K562 (cell line): ENCODE results near the gene NECTIN2. TPM values are rescaled to one million over a fixed set of nuclear protein-coding genes. Genes with fewer than 3 reads are reported as not detected.
"Not testable (repeated sequence)": the region's sequence is repeated elsewhere in the genome, so short reads cannot be mapped to it uniquely, and the experiment has no call there.

Experiments used
- EP400 ChIP-seq: fragments of 450-650 bp; IDR thresholded peaks from 2 replicates; pipeline ENCODE4 v1.6.1; 2017; ENCODE audit warnings: antibody characterized with exemption, mild to moderate bottlenecking, moderate library complexity
- FOXK1 ChIP-seq: sonication (generic); formaldehyde crosslinking; IDR thresholded peaks from 2 replicates; pipeline ENCODE4 v1.8.0; 2022; ENCODE audit warnings: missing genetic modification reagents, mild to moderate bottlenecking, borderline replicate concordance
- GATAD2A ChIP-seq: fragments of 450-650 bp; IDR thresholded peaks from 2 replicates; pipeline ENCODE4 v1.6.1; 2017
- HLTF ChIP-seq: fragments of 450-650 bp; IDR thresholded peaks from 2 replicates; pipeline ENCODE4 v1.6.1; 2016
- KDM5B ChIP-seq: fragments of 200-600 bp; sonication (generic); IDR thresholded peaks from 2 replicates; pipeline ENCODE4 v1.6.1; 2012; ENCODE audit warnings: low read depth, mild to moderate bottlenecking, moderate library complexity, low read length, control low read depth, inconsistent platforms; ENCODE audit not compliant: insufficient replicate concordance
- KLF13 ChIP-seq: fragments of 450-650 bp; IDR thresholded peaks from 2 replicates; pipeline ENCODE4 v1.6.1; 2016; ENCODE audit warnings: missing genetic modification characterization, low read depth, mild to moderate bottlenecking, missing compliant biosample characterization, moderate library complexity, borderline replicate concordance
- L3MBTL2 ChIP-seq: fragments of 450-650 bp; IDR thresholded peaks from 2 replicates; pipeline ENCODE4 v1.6.1; 2016; ENCODE audit warnings: mild to moderate bottlenecking, moderate library complexity
- MTA1 ChIP-seq: fragments of 450-650 bp; IDR thresholded peaks from 2 replicates; pipeline ENCODE4 v1.6.1; 2017; ENCODE audit warnings: borderline replicate concordance
- MTA3 ChIP-seq: fragments of 450-650 bp; formaldehyde crosslinking; IDR thresholded peaks from 2 replicates; pipeline ENCODE4 v1.6.1; 2017; ENCODE audit warnings: mild to moderate bottlenecking, borderline replicate concordance
- MYC ChIP-seq, 2 experiments: fragments of 250-450 bp in 1 of 2; sonication (Bioruptor Pico) in 1 of 2; IDR thresholded peaks; 2 replicates each; pipeline versions ENCODE4 v1.5.1 to v1.6.1; 2012 to 2021; ENCODE audit warnings: low read depth in 2 of 2, borderline replicate concordance in 1 of 2, improper control_type of control experiment in 1 of 2, low read length in 1 of 2, mild to moderate bottlenecking in 1 of 2, moderate library complexity in 1 of 2
- NRF1 ChIP-seq, 2 experiments: fragments of 450-650 bp; IDR thresholded peaks in 1 of 2; conservative IDR thresholded peaks in 1 of 2; 2 replicates each; pipeline ENCODE4 v1.6.1; 2014; ENCODE audit warnings: mild to moderate bottlenecking in 2 of 2
- POLR2A ChIP-seq: fragments of 450-650 bp; conservative IDR thresholded peaks from 2 replicates; pipeline ENCODE4 v1.6.1; 2016
- POLR2B ChIP-seq: fragments of 450-650 bp; IDR thresholded peaks from 2 replicates; pipeline ENCODE4 v1.6.1; 2018; ENCODE audit warnings: low read depth; ENCODE audit not compliant: partially characterized antibody
- RB1 ChIP-seq: fragments of 450-650 bp; IDR thresholded peaks from 2 replicates; pipeline ENCODE4 v1.6.1; 2017; ENCODE audit warnings: low read depth, mild to moderate bottlenecking
- RBM25 ChIP-seq: fragments of 200-400 bp; formaldehyde crosslinking; IDR thresholded peaks from 2 replicates; pipeline ENCODE4 v1.6.1; 2018; ENCODE audit warnings: low read length, low read depth, moderate library complexity; ENCODE audit not compliant: severe bottlenecking
- SREBF2 ChIP-seq: sonication (generic); formaldehyde crosslinking; IDR thresholded peaks from 2 replicates; pipeline ENCODE4 v1.4.0; 2020; ENCODE audit warnings: mild to moderate bottlenecking, missing genetic modification reagents
- TBP ChIP-seq: optimal IDR thresholded peaks from 2 replicates; pipeline ENCODE3; 2011; ENCODE audit warnings: low read depth, low read length, improper control_type of control experiment
- TRIM28 ChIP-seq: fragments of 450-650 bp; IDR thresholded peaks from 2 replicates; pipeline ENCODE4 v1.6.1; 2017
- ZBTB7A ChIP-seq: IDR thresholded peaks from 2 replicates; pipeline ENCODE4 v1.6.1; 2011; ENCODE audit warnings: low read depth, mild to moderate bottlenecking, low read length, moderate library complexity, borderline replicate concordance; ENCODE audit not compliant: control insufficient read depth
- polyA plus RNA-seq, 8 experiments: library from polyadenylated mRNA; depleted of rRNA in 4 of 8; stranded (reverse) in 5 of 8; unstranded in 3 of 8; fragments of >200 nt; fragmentation: Nextera tagmentation in 2 of 8; fragmentation: Illumina TruSeq in 1 of 8; extraction: Ambion mirVana in 2 of 8; extraction: Trizol in 1 of 8; gene quantifications; 2 replicates each; pipeline versions ENCODE4 v1.2.1 to v1.2.3, GENCODE V29; 2011 to 2014; ENCODE audit warnings: inconsistent platforms in 1 of 8, missing spikeins in 1 of 8
- total RNA-seq, 7 experiments: library from RNA; depleted of rRNA in 6 of 7; stranded (reverse); fragments of >200 nt in 6 of 7; fragmentation: Illumina TruSeq in 2 of 7; extraction: Trizol in 2 of 7; gene quantifications; 2 replicates each; pipeline versions ENCODE4 v1.2.1 to v1.2.3, GENCODE V29; 2011 to 2021; ENCODE audit warnings: low replicate concordance in 1 of 7
- TF ChIP-seq, protein P1 (sequence below): IDR thresholded peaks from 2 replicates; pipeline ENCODE4 v1.6.1; 2014; ENCODE audit warnings: antibody characterized with exemption
- TF ChIP-seq, protein P2 (sequence below), 2 experiments: fragments of 450-650 bp; conservative IDR thresholded peaks; 2 replicates each; pipeline ENCODE4 v1.6.1; 2017; ENCODE audit warnings: mild to moderate bottlenecking in 2 of 2, moderate library complexity in 2 of 2
- TF ChIP-seq, protein P3 (sequence below): fragments of 450-650 bp; IDR thresholded peaks from 2 replicates; pipeline ENCODE4 v1.6.1; 2016
- TF ChIP-seq, protein P4 (sequence below): fragments of 450-650 bp; IDR thresholded peaks from 2 replicates; pipeline ENCODE4 v1.6.1; 2016; ENCODE audit warnings: antibody characterized with exemption

The NECTIN2 gene
- total and polyA plus RNA-seq, 9 of the 15 experiments (the other 6 are each of a cell fraction or from before 2014, with no cell fraction given), result 3.9 to 94.9 (median 34.9) TPM

DNA sequence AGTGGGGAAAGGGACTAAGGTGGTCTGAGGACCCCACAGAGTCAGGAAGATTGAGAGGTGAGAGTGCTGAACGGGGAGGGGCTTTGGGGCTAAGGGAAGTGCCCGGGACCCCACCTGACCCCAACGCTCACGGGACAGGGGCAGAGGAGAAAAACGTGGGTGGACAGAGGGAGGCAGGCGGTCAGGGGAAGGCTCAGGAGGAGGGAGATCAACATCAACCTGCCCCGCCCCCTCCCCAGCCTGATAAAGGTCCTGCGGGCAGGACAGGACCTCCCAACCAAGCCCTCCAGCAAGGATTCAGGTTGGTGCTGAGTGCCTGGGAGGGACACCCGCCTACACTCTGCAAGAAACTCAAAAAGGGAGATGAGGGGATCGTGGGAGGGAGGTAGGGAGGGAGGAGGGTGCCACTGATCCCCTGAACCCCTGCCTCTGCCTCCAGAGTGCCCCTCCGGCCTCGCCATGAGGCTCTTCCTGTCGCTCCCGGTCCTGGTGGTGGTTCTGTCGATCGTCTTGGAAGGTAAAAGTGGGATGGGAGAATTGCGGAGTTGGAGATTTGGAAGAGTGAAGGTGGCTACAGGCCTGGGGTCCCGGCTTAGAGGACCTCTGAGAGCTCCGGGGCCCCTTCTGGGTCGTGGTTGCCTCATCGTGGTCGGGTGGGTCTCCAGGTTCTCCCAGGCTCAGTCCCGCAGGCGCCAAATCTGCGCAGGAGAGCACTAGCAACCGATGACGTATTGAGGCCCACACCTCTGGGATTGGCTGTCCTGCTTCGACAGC is 68.5 kb downstream of the NECTIN2 start, which contains the start of gene APOC1 (continued):
- TF ChIP-seq, protein P1, sequence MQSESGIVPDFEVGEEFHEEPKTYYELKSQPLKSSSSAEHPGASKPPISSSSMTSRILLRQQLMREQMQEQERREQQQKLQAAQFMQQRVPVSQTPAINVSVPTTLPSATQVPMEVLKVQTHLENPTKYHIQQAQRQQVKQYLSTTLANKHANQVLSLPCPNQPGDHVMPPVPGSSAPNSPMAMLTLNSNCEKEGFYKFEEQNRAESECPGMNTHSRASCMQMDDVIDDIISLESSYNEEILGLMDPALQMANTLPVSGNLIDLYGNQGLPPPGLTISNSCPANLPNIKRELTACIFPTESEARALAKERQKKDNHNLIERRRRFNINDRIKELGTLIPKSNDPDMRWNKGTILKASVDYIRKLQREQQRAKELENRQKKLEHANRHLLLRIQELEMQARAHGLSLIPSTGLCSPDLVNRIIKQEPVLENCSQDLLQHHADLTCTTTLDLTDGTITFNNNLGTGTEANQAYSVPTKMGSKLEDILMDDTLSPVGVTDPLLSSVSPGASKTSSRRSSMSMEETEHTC, result peak; percentile 14; the same call in 1 of the 2 replicates
- peak; percentile 80; the same call in 1 of the 2 replicates for TF ChIP-seq ZBTB7A
- TF ChIP-seq, protein P2, sequence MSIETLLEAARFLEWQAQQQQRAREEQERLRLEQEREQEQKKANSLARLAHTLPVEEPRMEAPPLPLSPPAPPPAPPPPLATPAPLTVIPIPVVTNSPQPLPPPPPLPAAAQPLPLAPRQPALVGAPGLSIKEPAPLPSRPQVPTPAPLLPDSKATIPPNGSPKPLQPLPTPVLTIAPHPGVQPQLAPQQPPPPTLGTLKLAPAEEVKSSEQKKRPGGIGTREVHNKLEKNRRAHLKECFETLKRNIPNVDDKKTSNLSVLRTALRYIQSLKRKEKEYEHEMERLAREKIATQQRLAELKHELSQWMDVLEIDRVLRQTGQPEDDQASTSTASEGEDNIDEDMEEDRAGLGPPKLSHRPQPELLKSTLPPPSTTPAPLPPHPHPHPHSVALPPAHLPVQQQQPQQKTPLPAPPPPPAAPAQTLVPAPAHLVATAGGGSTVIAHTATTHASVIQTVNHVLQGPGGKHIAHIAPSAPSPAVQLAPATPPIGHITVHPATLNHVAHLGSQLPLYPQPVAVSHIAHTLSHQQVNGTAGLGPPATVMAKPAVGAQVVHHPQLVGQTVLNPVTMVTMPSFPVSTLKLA (conservative IDR thresholded peaks at IDR 0.05), result peak; percentile 20 to 50
- TF ChIP-seq KDM5B, result peak; percentile 87
- TF ChIP-seq, protein P3, sequence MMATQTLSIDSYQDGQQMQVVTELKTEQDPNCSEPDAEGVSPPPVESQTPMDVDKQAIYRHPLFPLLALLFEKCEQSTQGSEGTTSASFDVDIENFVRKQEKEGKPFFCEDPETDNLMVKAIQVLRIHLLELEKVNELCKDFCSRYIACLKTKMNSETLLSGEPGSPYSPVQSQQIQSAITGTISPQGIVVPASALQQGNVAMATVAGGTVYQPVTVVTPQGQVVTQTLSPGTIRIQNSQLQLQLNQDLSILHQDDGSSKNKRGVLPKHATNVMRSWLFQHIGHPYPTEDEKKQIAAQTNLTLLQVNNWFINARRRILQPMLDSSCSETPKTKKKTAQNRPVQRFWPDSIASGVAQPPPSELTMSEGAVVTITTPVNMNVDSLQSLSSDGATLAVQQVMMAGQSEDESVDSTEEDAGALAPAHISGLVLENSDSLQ, result peak; percentile 49
- TF ChIP-seq GATAD2A, result peak; percentile 85
- TF ChIP-seq KLF13 (tag), result peak; percentile 59; the same call in 1 of the 2 replicates
- TF ChIP-seq L3MBTL2, result peak; percentile 67
- TF ChIP-seq, protein P4, sequence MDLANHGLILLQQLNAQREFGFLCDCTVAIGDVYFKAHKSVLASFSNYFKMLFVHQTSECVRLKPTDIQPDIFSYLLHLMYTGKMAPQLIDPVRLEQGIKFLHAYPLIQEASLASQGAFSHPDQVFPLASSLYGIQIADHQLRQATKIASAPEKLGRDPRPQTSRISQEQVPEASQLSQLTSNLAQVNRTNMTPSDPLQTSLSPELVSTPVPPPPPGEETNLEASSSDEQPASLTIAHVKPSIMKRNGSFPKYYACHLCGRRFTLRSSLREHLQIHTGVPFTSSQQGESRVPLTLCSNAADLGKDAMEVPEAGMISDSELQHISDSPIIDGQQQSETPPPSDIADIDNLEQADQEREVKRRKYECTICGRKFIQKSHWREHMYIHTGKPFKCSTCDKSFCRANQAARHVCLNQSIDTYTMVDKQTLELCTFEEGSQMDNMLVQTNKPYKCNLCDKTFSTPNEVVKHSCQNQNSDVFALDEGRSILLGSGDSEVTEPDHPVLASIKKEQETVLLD, result 0 out of 2 replicates have a peak, but pooled peaks have one; percentile 2
- 0 out of 2 replicates have a peak, but pooled peaks have one; percentile 52 for TF ChIP-seq HLTF
- TF ChIP-seq NRF1 (conservative IDR thresholded peaks at IDR 0.05 in 1 of 2, IDR thresholded peaks at IDR 0.05 in 1 of 2), result peak; percentile 86 to 88
- 0 out of 2 replicates have a peak, but pooled peaks have one; percentile 7 for TF ChIP-seq RB1
- peak; percentile 83 for TF ChIP-seq POLR2A
- peak; percentile 93; the same call in 1 of the 2 replicates for TF ChIP-seq MTA3
- peak; percentile 51 for TF ChIP-seq RBM25
- peak; percentile 65; the same call in 1 of the 2 replicates for TF ChIP-seq MTA1
- 0 out of 2 replicates have a peak, but pooled peaks have one; percentile 16 for TF ChIP-seq SREBF2 (CRISPR knock-in tag)
- peak; percentile 76; the same call in 1 of the 2 replicates for TF ChIP-seq FOXK1 (CRISPR knock-in tag)
- TF ChIP-seq TRIM28, result peak; percentile 38; the same call in 1 of the 2 replicates
- peak; percentile 41 for TF ChIP-seq TBP
- peak; percentile 86 for TF ChIP-seq EP400
- peak; percentile 83 for TF ChIP-seq MYC (IDR thresholded peaks at IDR 0.05; ENCODE audit: low read depth, low read length)
- not testable (repeated sequence) for TF ChIP-seq MYC (CRISPR knock-in tag; IDR thresholded peaks at IDR 0.05; ENCODE audit: borderline replicate concordance, low read depth)
- TF ChIP-seq POLR2B, result peak; percentile 81
